GM21526 (cell line): ENCODE data around the gene BCDIN3D.
A peak's percentile ranks its signal among the peaks of the same experiment; 100 is the strongest.
"Not testable (repeated sequence)": the region's sequence is repeated elsewhere in the genome, so short reads cannot be mapped to it uniquely, and the experiment has no call there.

Experiments used
- ATAC-seq: cut with Tn5 transposase; IDR thresholded peaks from one replicate; pipeline ENCODE4 v1.9.1; 2021; ENCODE audit warnings: moderate library complexity; ENCODE audit not compliant: unreplicated experiment, low FRiP score

The BCDIN3D gene

GRCh38 chr12:49842519-49843352 is at the start of gene BCDIN3D:
BCDIN3D (minus strand) TSS chr12:49843106; CDS start chr12:49843087, 19 bp downstream.
- ATAC-seq, result peak; percentile 80

GRCh38 chr12:49892084-49892731 is 49.3 kb upstream of the BCDIN3D start:
- no peak for ATAC-seq

GRCh38 chr12:49891476-49891875 is 48.6 kb upstream of the BCDIN3D start:
- ATAC-seq, result no peak

- ATAC-seq, result no peak
Observed at GRCh38 chr12:49891012-49891411, 48.1 kb upstream of the BCDIN3D start.

- ATAC-seq, result no peak
Observed at GRCh38 chr12:49890096-49890461, 47.2 kb upstream of the BCDIN3D start.

- no peak for ATAC-seq
Observed at GRCh38 chr12:49889361-49890095, 46.6 kb upstream of the BCDIN3D start.

- ATAC-seq, result no peak
Observed at GRCh38 chr12:49888461-49889151, 45.7 kb upstream of the BCDIN3D start.

- ATAC-seq, result no peak
Observed at GRCh38 chr12:49887536-49888401, 44.9 kb upstream of the BCDIN3D start.

- no peak for ATAC-seq
Observed at GRCh38 chr12:49887091-49887490, 44.2 kb upstream of the BCDIN3D start.

- no peak for ATAC-seq
Observed at GRCh38 chr12:49885663-49886461, 43.0 kb upstream of the BCDIN3D start.

- ATAC-seq, result no peak
Observed at GRCh38 chr12:49885118-49885517, 42.2 kb upstream of the BCDIN3D start.

- ATAC-seq, result no peak
Observed at GRCh38 chr12:49882851-49883464, 40.1 kb upstream of the BCDIN3D start.

GRCh38 chr12:49882248-49882850 is 39.4 kb upstream of the BCDIN3D start:
- ATAC-seq, result no peak

GRCh38 chr12:49881415-49882247 is 38.7 kb upstream of the BCDIN3D start:
- ATAC-seq, result no peak

GRCh38 chr12:49880756-49881414 is 38.0 kb upstream of the BCDIN3D start:
- no peak for ATAC-seq

- ATAC-seq, result not testable (repeated sequence)
Observed at GRCh38 chr12:49879065-49879464, 36.2 kb upstream of the BCDIN3D start.

- ATAC-seq, result no peak
Observed at GRCh38 chr12:49878021-49878420, 35.1 kb upstream of the BCDIN3D start.
